IMR-90 (cell line): ENCODE results near the gene CDC7.

Source experiments
- BHLHE40 ChIP-seq: fragments of 150-350 bp; IDR thresholded peaks from 2 replicates; pipeline ENCODE4 v1.6.1; 2016; ENCODE audit warnings: mild to moderate bottlenecking, low read depth, low read length
- CEBPB ChIP-seq: IDR thresholded peaks from 2 replicates; pipeline ENCODE4 v1.6.1; 2012; ENCODE audit warnings: low read depth, low read length, improper control_type of control experiment
- FOS ChIP-seq: fragments of 150-350 bp; IDR thresholded peaks from 2 replicates; pipeline ENCODE4 v1.6.1; 2016; ENCODE audit warnings: low read depth, low read length
- MAFK ChIP-seq: IDR thresholded peaks from 2 replicates; pipeline ENCODE4 v1.6.1; 2012; ENCODE audit warnings: low read depth, low read length, improper control_type of control experiment
- MXI1 ChIP-seq: IDR thresholded peaks from 2 replicates; pipeline ENCODE4 v1.6.1; 2012; ENCODE audit warnings: low read depth, mild to moderate bottlenecking, low read length, moderate library complexity, borderline replicate concordance
- NFE2L2 ChIP-seq: fragments of 150-350 bp; IDR thresholded peaks from 2 replicates; pipeline ENCODE4 v1.6.1; 2016; ENCODE audit warnings: low read depth, mild to moderate bottlenecking, low read length
- POLR2A ChIP-seq: IDR thresholded peaks from 2 replicates; pipeline ENCODE4 v1.6.1; 2012; ENCODE audit warnings: mild to moderate bottlenecking, low read depth, low read length
- RAD21 ChIP-seq: IDR thresholded peaks from 2 replicates; pipeline ENCODE4 v1.6.1; 2012; ENCODE audit warnings: low read length, improper control_type of control experiment
- RCOR1 ChIP-seq: IDR thresholded peaks from 2 replicates; pipeline ENCODE4 v1.6.1; 2012; ENCODE audit warnings: mild to moderate bottlenecking, low read length, improper control_type of control experiment; ENCODE audit not compliant: insufficient replicate concordance
- RFX5 ChIP-seq: IDR thresholded peaks from 2 replicates; pipeline ENCODE4 v1.8.0; 2012; ENCODE audit warnings: low read depth, mild to moderate bottlenecking, low read length, moderate library complexity
- SMC3 ChIP-seq: fragments of 150-350 bp; IDR thresholded peaks from 2 replicates; pipeline ENCODE4 v1.6.1; 2016; ENCODE audit warnings: low read depth, mild to moderate bottlenecking, antibody characterized with exemption, low read length, moderate library complexity
- TF ChIP-seq, protein P1 (sequence below): conservative IDR thresholded peaks from 2 replicates; pipeline ENCODE4 v1.5.1; 2012; ENCODE audit warnings: mild to moderate bottlenecking, low read depth, low read length, improper control_type of control experiment
- TF ChIP-seq, protein P2 (sequence below): fragments of 150-350 bp; IDR thresholded peaks from 2 replicates; pipeline ENCODE4 v1.6.1; 2016; ENCODE audit warnings: low read depth, mild to moderate bottlenecking, low read length, moderate library complexity, borderline replicate concordance
- TF ChIP-seq, protein P3 (sequence below): fragments of 150-350 bp; IDR thresholded peaks from 2 replicates; pipeline ENCODE4 v1.6.1; 2017; ENCODE audit warnings: mild to moderate bottlenecking, antibody characterized with exemption, low read length, low read depth

DNA sequence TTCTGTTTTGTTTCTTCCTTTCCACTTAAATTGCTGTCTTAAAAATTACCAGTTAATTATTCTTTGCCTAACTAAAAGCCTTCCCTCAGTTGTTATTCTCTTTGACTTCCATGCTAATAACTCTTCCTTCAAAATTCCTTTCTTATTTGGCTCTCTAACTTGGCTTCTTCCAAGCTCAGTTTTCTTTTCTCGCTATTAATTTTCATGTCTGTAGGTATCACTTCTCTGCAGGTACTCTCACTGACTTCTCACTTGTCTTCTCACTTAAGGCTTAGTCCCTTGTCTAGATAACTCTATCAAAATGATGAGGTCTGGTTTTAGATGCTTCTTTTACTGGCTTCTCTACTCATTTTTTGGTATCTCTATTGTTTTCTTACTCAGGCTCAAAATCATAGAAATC lies 10.1 kb downstream of the CDC7 start:
- TF ChIP-seq, protein P1, sequence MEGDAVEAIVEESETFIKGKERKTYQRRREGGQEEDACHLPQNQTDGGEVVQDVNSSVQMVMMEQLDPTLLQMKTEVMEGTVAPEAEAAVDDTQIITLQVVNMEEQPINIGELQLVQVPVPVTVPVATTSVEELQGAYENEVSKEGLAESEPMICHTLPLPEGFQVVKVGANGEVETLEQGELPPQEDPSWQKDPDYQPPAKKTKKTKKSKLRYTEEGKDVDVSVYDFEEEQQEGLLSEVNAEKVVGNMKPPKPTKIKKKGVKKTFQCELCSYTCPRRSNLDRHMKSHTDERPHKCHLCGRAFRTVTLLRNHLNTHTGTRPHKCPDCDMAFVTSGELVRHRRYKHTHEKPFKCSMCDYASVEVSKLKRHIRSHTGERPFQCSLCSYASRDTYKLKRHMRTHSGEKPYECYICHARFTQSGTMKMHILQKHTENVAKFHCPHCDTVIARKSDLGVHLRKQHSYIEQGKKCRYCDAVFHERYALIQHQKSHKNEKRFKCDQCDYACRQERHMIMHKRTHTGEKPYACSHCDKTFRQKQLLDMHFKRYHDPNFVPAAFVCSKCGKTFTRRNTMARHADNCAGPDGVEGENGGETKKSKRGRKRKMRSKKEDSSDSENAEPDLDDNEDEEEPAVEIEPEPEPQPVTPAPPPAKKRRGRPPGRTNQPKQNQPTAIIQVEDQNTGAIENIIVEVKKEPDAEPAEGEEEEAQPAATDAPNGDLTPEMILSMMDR, result no peak
- no peak for TF ChIP-seq POLR2A
- no peak for TF ChIP-seq RAD21
- no peak for TF ChIP-seq MXI1
- TF ChIP-seq SMC3, result no peak
- no peak for TF ChIP-seq CEBPB
- no peak for TF ChIP-seq NFE2L2
- no peak for TF ChIP-seq RFX5
- TF ChIP-seq, protein P2, sequence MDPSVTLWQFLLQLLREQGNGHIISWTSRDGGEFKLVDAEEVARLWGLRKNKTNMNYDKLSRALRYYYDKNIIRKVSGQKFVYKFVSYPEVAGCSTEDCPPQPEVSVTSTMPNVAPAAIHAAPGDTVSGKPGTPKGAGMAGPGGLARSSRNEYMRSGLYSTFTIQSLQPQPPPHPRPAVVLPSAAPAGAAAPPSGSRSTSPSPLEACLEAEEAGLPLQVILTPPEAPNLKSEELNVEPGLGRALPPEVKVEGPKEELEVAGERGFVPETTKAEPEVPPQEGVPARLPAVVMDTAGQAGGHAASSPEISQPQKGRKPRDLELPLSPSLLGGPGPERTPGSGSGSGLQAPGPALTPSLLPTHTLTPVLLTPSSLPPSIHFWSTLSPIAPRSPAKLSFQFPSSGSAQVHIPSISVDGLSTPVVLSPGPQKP, result no peak
- TF ChIP-seq, protein P3, sequence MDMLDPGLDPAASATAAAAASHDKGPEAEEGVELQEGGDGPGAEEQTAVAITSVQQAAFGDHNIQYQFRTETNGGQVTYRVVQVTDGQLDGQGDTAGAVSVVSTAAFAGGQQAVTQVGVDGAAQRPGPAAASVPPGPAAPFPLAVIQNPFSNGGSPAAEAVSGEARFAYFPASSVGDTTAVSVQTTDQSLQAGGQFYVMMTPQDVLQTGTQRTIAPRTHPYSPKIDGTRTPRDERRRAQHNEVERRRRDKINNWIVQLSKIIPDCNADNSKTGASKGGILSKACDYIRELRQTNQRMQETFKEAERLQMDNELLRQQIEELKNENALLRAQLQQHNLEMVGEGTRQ, result no peak
- TF ChIP-seq FOS, result no peak
- TF ChIP-seq RCOR1, result no peak
- TF ChIP-seq MAFK, result no peak
- TF ChIP-seq BHLHE40, result no peak
